Spinal cord (tissue), 10 donors: Measurements from ENCODE around the gene RELCH. TPM values are rescaled to one million over a fixed set of nuclear protein-coding genes. Genes with fewer than 3 reads are reported as not detected.
"Not testable (repeated sequence)": the region's sequence is repeated elsewhere in the genome, so short reads cannot be mapped to it uniquely, and the experiment has no call there.

Source experiments
- DNase-seq, 6 donors: peaks; one replicate each; pipeline versions ENCODE4 v3.0.0 to v3.0.0-alpha.2; 2013 to 2015; ENCODE audit warnings: low spot score in 6 of 6, low read depth in 4 of 6
- H3K27ac ChIP-seq: one replicate; pipeline ENCODE4 v1.5.1; 2013; ENCODE audit warnings: low read depth, low read length, control low read depth
- H3K27me3 ChIP-seq: one replicate; pipeline ENCODE4 v1.6.1; 2013; ENCODE audit warnings: low read length; ENCODE audit not compliant: control insufficient read depth, insufficient read depth
- H3K36me3 ChIP-seq: one replicate; pipeline ENCODE4 v1.6.1; 2013; ENCODE audit warnings: low read length; ENCODE audit not compliant: control insufficient read depth, insufficient read depth
- H3K4me1 ChIP-seq: one replicate; pipeline ENCODE4 v1.6.1; 2013; ENCODE audit warnings: low read length; ENCODE audit not compliant: control insufficient read depth, insufficient read depth
- H3K4me3 ChIP-seq: one replicate; pipeline ENCODE4 v1.5.1; 2013; ENCODE audit warnings: low read depth, low read length, control low read depth
- H3K9me3 ChIP-seq: one replicate; pipeline ENCODE4 v1.6.1; 2013; ENCODE audit warnings: low read length; ENCODE audit not compliant: control insufficient read depth, insufficient read depth
- WGBS: methylation state at CpG from one replicate; pipeline ENCODE4 v1.1.5; 2013; ENCODE audit warnings: missing lambda C conversion rate; ENCODE audit not compliant: insufficient coverage; 5-methylcytosine and 5-hydroxymethylcytosine counted together
- polyA plus RNA-seq, 2 donors: library from polyadenylated mRNA; unstranded; fragments of 120-200 nt; gene quantifications; one replicate each; pipeline ENCODE4 v1.2.1, GENCODE V29; 2013; ENCODE audit not compliant: insufficient read length in 2 of 2
- total RNA-seq, 2 donors: library from RNA; depleted of rRNA in 1 of 2; stranded (reverse); fragments of 120-200 nt in 1 of 2; fragments of >200 nt in 1 of 2; gene quantifications; one replicate each; pipeline versions ENCODE4 v1.2.3 to v1.2.4, GENCODE V29; 2013 to 2014
- donor health status: healthy.

Gene RELCH
- total and polyA plus RNA-seq, 4 donors: 29.5 to 76.3 (median 34.7) TPM

- Histone ChIP-seq H3K27me3 (no peaks in the 10 kb centered on the region), H3K36me3 (no peaks in the 10 kb centered on the region), H3K4me1 (no peaks in the 10 kb centered on the region), H3K9me3 (no peaks in the 10 kb centered on the region), H3K4me3 (no peak overlapping the region), H3K27ac (no peak overlapping the region)
- 80% methylated on average over 3 of the region's 5 CpGs for WGBS
- no peak for DNase-seq
These were observed 22.1 kb upstream of the RELCH start for GRCh38 chr18:62164855-62165487.

- 89% methylated on average over 2 of the region's 3 CpGs for WGBS
- DNase-seq: no peak
- no peaks in the 10 kb centered on the region for H3K4me1 ChIP-seq
- H3K27ac ChIP-seq: no peak overlapping the region
- H3K9me3 ChIP-seq: no peaks in the 10 kb centered on the region
- H3K27me3 ChIP-seq: no peaks in the 10 kb centered on the region
- no peaks in the 10 kb centered on the region for H3K36me3 ChIP-seq
- no peak overlapping the region for H3K4me3 ChIP-seq
These were observed 21.5 kb upstream of the RELCH start for GRCh38 chr18:62165583-62165982.

- not testable (repeated sequence) for H3K9me3 ChIP-seq, H3K4me3 ChIP-seq, H3K27me3 ChIP-seq, H3K27ac ChIP-seq, H3K36me3 ChIP-seq, DNase-seq, H3K4me1 ChIP-seq
- WGBS: no CpG with 5 or more reads among the region's 1 CpG
These were observed 20.5 kb upstream of the RELCH start for GRCh38 chr18:62166524-62166923.

GRCh38 chr18:62170857-62171256 lies 16.2 kb upstream of the RELCH start:
- no peaks in the 10 kb centered on the region for H3K4me1 ChIP-seq
- no CpG with 5 or more reads among the region's 1 CpG for WGBS
- no peaks in the 10 kb centered on the region for H3K9me3 ChIP-seq
- no peak for DNase-seq
- no peak overlapping the region for H3K4me3 ChIP-seq
- H3K27me3 ChIP-seq: no peaks in the 10 kb centered on the region
- no peaks in the 10 kb centered on the region for H3K36me3 ChIP-seq
- no peak overlapping the region for H3K27ac ChIP-seq

GRCh38 chr18:62172298-62172697 lies 14.8 kb upstream of the RELCH start:
- Histone ChIP-seq H3K27me3 (no peaks in the 10 kb centered on the region), H3K4me1 (no peaks in the 10 kb centered on the region), H3K27ac (no peak overlapping the region), H3K4me3 (no peak overlapping the region), H3K36me3 (no peaks in the 10 kb centered on the region), H3K9me3 (no peaks in the 10 kb centered on the region)
- DNase-seq: no peak

- Histone ChIP-seq H3K9me3 (no peaks in the 10 kb centered on the region), H3K4me3 (no peak overlapping the region), H3K27ac (no peak overlapping the region), H3K27me3 (no peaks in the 10 kb centered on the region), H3K4me1 (no peaks in the 10 kb centered on the region), H3K36me3 (no peaks in the 10 kb centered on the region)
- DNase-seq: no peak
- WGBS: no CpG with 5 or more reads among the region's 3 CpGs
These were observed 11.5 kb upstream of the RELCH start for GRCh38 chr18:62175521-62175920.

- DNase-seq: no peak
- no CpG with 5 or more reads among the region's 3 CpGs for WGBS
These were observed 9.8 kb upstream of the RELCH start for GRCh38 chr18:62177271-62177670.

GRCh38 chr18:62179213-62179612 lies 7.8 kb upstream of the RELCH start:
- no peak overlapping the region for H3K4me3 ChIP-seq
- no peaks in the 10 kb centered on the region for H3K36me3 ChIP-seq
- H3K27me3 ChIP-seq: no peaks in the 10 kb centered on the region
- H3K4me1 ChIP-seq: no peaks in the 10 kb centered on the region
- H3K9me3 ChIP-seq: no peaks in the 10 kb centered on the region
- no peak overlapping the region for H3K27ac ChIP-seq
- WGBS: no CpG with 5 or more reads among the region's 4 CpGs
- DNase-seq: no peak

More at GRCh38 chr18:62177271-62177670, 9.8 kb upstream of the RELCH start:
- H3K9me3 ChIP-seq: no peaks in the 10 kb centered on the region
- H3K27ac ChIP-seq: no peak overlapping the region
- H3K4me3 ChIP-seq: no peak overlapping the region
- H3K36me3 ChIP-seq: no peaks in the 10 kb centered on the region
- H3K4me1 ChIP-seq: no peaks in the 10 kb centered on the region
- no peaks in the 10 kb centered on the region for H3K27me3 ChIP-seq

GRCh38 chr18:62182220-62182619 lies 4.8 kb upstream of the RELCH start:
- Histone ChIP-seq H3K4me3 (no peak overlapping the region), H3K27me3 (no peaks in the 10 kb centered on the region), H3K9me3 (no peaks in the 10 kb centered on the region), H3K27ac (no peak overlapping the region), H3K4me1 (peaks cover 5% of the 10 kb centered on the region), H3K36me3 (no peaks in the 10 kb centered on the region)
- WGBS: 93% methylated on average over 3 of the region's 3 CpGs
- no peak for DNase-seq

- Histone ChIP-seq H3K4me3 (no peak overlapping the region), H3K9me3 (no peaks in the 10 kb centered on the region), H3K36me3 (no peaks in the 10 kb centered on the region), H3K4me1 (peaks cover 5% of the 10 kb centered on the region), H3K27ac (no peak overlapping the region), H3K27me3 (no peaks in the 10 kb centered on the region)
- WGBS: no CpG with 5 or more reads among the region's 2 CpGs
- peak; percentile 5 to 89 (median 45) for DNase-seq
These were observed 3.4 kb upstream of the RELCH start for GRCh38 chr18:62183578-62184195.
